Stimulated activated CD8-positive, alpha-beta memory T cell treated with anti-CD3 and anti-CD28 coated beads, Interleukin-12 subunit alpha, Interleukin-12 subunit beta, amount 100 ng/mL, for 24 hours (primary cell): Measurements from ENCODE around the gene RBM45.

Source experiments
- DNase-seq: peaks from one replicate; pipeline ENCODE4 v3.0.0-alpha.2; 2020; ENCODE audit errors: extremely low read depth

The RBM45 gene

DNA sequence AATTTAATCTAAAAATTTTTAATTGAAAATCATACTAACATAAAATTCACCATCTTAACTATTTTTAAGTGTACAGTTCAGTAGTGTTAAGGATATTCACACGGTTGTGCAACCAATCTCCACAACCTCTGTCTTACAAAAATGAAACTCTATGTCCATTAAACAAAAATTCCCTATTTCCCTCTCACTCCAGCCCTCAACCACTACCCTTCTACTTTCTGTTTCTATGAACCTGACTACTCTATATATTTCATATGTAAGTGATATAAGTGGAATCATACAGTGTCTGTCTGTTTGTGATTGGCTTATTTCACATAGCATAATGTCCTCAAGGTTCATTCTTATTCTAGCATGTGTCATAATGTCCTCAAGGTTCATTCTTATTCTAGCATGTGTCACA lies 47.7 kb downstream of the RBM45 start:
- no peak for DNase-seq

GRCh38 chr2:178160601-178161000 lies 48.4 kb downstream of the RBM45 start:
- no peak for DNase-seq

- DNase-seq: no peak
Measured at GRCh38 chr2:178163395-178163794, 51.2 kb downstream of the RBM45 start.

DNA sequence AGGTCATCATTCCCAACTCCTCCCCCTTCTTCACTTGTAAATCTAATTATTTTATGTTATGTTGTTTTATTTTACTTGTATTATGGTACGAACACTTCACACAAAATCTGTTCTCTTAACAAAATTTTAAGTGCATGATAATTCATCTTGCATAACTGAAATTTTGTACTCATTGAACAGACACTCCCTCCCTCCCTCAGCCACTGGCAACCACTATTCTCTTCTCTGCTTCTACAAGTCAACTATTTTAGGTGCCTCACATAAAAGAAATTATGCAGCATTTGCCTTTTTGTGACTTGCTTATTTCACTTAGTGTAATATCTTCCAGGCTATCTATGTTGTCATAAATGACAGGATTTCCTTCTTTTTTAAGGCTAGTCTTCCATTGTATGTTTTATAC lies 51.7 kb downstream of the RBM45 start:
- DNase-seq: no peak

- no peak for DNase-seq
Measured at GRCh38 chr2:178173657-178174056, 61.4 kb downstream of the RBM45 start.

DNA sequence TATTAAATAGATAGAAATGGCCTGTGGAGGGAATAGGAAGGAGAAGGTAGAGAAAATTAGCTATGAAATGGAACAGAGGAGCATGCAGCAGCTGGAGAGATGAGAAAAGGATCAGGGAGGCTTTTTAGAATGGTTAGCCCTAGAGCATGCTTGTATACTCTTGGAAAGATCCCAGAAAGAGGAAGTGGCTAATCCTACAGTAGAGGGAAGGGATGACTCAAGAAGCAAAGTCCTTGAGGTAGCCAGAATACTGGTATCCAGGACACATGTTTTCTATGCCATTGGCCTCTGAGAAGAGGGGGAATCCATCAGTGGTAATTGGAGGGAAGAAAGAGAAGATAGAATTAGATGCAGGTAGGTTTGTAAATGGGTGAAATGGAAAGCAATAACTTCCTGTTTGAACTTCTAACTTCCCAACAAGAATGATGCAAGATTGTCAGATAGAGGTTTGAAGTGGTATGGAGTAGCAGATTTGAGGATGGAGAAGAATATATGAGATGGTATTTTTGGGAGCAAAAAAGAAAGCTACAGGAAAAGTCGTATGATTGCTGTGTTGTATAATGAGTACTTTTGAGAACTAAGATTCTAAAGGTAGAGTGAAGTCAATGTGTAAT lies 64.9 kb downstream of the RBM45 start:
- no peak for DNase-seq
